Stomach (tissue), 4 donors: ENCODE results near the gene MYO16.

Experiments used
- CTCF ChIP-seq, 7 experiments: fragments of 450-650 bp in 4 of 7; fragments of 200-600 bp in 3 of 7; sonication (generic) in 3 of 7; IDR thresholded peaks; one replicate each; pipeline ENCODE4 v1.5.1; 2016 to 2019; ENCODE audit warnings: antibody characterized with exemption in 7 of 7, control low read depth in 2 of 7, mild to moderate bottlenecking in 1 of 7
- POLR2A ChIP-seq, 4 donors: fragments of 450-650 bp; IDR thresholded peaks; one replicate each; pipeline ENCODE4 v1.6.1; 2016; ENCODE audit warnings: antibody characterized with exemption in 4 of 4, control low read depth in 2 of 4, mild to moderate bottlenecking in 1 of 4, moderate library complexity in 1 of 4
- POLR2AphosphoS5 ChIP-seq, 3 donors: sonication (generic); formaldehyde crosslinking; IDR thresholded peaks; one replicate each; pipeline ENCODE4 v1.6.1; 2016; ENCODE audit warnings: antibody characterized with exemption in 3 of 3

GRCh38 chr13:108915634-108916512 lies 286.5 kb downstream of the MYO16 start:
- TF ChIP-seq POLR2A (IDR thresholded peaks at IDR 0.05): no peak
- TF ChIP-seq CTCF (IDR thresholded peaks at IDR 0.05): no peak
- TF ChIP-seq POLR2AphosphoS5 (IDR thresholded peaks at IDR 0.05): peak; percentile 85 to 96 (median 92)
